HG03442 (cell line): ENCODE data around the gene DCST2.

Experiments
- ATAC-seq: cut with Tn5 transposase; IDR thresholded peaks from one replicate; pipeline ENCODE4 v1.9.1; 2021; ENCODE audit warnings: mild to moderate bottlenecking, moderate library complexity; ENCODE audit not compliant: unreplicated experiment

The DCST2 gene

GRCh38 chr1:155030243-155030795 is 3.3 kb downstream of the DCST2 start:
- ATAC-seq, result no peak

- ATAC-seq, result no peak
Measured at GRCh38 chr1:155029513-155030242, 3.9 kb downstream of the DCST2 start.

GRCh38 chr1:155026588-155026987 is 7.0 kb downstream of the DCST2 start:
- no peak for ATAC-seq

- ATAC-seq, result no peak
Measured at GRCh38 chr1:155026154-155026553, 7.4 kb downstream of the DCST2 start.

- no peak for ATAC-seq
Measured at GRCh38 chr1:155024315-155024714, 9.3 kb downstream of the DCST2 start.

- ATAC-seq, result no peak
Measured at GRCh38 chr1:155023627-155024026, 10.0 kb downstream of the DCST2 start.

GRCh38 chr1:155022927-155023236 is 10.7 kb downstream of the DCST2 start:
- no peak for ATAC-seq

GRCh38 chr1:155022136-155022926 is 11.2 kb downstream of the DCST2 start:
- ATAC-seq, result no peak

GRCh38 chr1:155019377-155020245 is 14.0 kb downstream of the DCST2 start:
- no peak for ATAC-seq

GRCh38 chr1:155018617-155019348 is 14.8 kb downstream of the DCST2 start:
- ATAC-seq, result no peak

- ATAC-seq, result no peak
Measured at GRCh38 chr1:155017946-155018316, 15.7 kb downstream of the DCST2 start.

GRCh38 chr1:155017041-155017945 is 16.3 kb downstream of the DCST2 start:
- ATAC-seq, result peak; percentile 75

GRCh38 chr1:155016231-155016831 is 17.2 kb downstream of the DCST2 start:
- ATAC-seq, result no peak

- ATAC-seq, result no peak
Measured at GRCh38 chr1:155015527-155016230, 17.9 kb downstream of the DCST2 start.

- no peak for ATAC-seq
Measured at GRCh38 chr1:155014709-155015508, 18.7 kb downstream of the DCST2 start.

GRCh38 chr1:155013632-155014031 is 19.9 kb downstream of the DCST2 start:
- no peak for ATAC-seq

GRCh38 chr1:155012776-155013602 is 20.6 kb downstream of the DCST2 start:
- ATAC-seq, result no peak
